Measurements from ENCODE around the gene AMH.
A peak's percentile ranks its signal among the peaks of the same experiment; 100 is the strongest.

The AMH gene

DNA sequence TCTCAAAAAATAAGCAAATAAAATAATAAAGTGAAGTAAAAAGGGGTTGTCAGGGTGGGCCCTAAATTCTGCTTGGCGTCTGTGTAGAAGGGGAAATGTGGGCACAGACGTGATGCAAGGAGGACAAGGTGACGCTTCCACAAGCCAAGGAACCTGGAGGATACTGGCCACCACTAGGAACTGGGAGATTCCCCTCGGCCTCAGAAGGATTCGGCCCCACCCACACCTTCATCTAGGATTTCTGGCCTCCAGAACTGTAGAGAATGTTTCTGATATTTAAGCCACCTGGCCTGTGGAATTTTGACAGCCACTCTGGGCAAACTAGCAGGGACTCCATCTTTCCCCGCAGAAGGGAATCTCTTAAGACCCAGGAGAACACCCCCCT lies 14.1 kb upstream of the AMH start:
- TF ChIP-seq, protein P1, sequence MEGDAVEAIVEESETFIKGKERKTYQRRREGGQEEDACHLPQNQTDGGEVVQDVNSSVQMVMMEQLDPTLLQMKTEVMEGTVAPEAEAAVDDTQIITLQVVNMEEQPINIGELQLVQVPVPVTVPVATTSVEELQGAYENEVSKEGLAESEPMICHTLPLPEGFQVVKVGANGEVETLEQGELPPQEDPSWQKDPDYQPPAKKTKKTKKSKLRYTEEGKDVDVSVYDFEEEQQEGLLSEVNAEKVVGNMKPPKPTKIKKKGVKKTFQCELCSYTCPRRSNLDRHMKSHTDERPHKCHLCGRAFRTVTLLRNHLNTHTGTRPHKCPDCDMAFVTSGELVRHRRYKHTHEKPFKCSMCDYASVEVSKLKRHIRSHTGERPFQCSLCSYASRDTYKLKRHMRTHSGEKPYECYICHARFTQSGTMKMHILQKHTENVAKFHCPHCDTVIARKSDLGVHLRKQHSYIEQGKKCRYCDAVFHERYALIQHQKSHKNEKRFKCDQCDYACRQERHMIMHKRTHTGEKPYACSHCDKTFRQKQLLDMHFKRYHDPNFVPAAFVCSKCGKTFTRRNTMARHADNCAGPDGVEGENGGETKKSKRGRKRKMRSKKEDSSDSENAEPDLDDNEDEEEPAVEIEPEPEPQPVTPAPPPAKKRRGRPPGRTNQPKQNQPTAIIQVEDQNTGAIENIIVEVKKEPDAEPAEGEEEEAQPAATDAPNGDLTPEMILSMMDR (IDR thresholded peaks at IDR 0.05) = no peak

DNA sequence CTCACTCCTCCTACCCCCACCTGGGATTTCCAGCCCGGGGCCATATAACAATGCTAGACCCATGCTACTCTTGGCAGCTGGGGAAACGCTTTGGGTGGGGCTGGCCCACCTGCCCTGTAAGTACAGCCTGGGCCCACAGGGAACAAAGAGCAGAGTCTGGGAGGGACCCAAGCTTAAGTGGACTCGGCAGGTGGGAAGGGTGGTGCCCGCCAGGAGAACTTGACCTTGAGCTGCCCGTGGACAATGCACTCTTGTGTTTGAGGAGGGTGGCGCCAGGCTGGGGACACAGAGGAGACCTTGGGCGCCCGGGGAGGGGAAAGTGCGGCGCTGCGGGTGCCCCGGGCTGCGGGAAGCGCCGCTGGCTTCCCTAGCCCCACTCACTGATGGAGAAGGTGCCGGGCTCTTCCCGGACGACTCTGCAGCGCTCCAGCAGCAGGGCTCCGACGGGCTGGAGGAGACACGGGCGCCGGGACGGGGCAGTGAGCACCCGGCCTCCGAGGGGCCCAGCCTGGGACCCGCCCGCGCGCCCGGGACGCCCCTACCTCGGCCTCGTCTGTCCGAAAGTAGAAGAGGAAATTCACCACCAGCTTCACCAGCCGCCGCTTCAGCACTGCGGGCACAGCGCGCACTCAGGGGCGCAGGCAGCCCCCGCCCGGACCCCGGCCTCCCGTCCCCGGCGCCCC lies 13.6 kb upstream of the AMH start:
- TF ChIP-seq, protein P1 (IDR thresholded peaks at IDR 0.05) = no peak

DNA sequence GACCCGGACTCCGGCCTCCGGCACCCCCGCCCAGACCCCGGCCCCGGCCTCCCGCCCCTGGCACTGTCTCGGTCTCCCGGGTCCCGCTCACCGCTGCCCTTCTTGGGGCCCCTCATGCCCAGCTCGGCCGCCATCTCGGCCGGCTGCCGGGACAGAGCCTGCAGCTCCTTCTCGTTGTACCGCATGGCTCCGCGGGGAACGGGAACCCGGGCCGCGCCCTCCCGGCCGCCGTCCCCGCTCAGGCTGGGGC lies 13.1 kb upstream of the AMH start:
- TF ChIP-seq, protein P1 (IDR thresholded peaks at IDR 0.05) = no peak

DNA sequence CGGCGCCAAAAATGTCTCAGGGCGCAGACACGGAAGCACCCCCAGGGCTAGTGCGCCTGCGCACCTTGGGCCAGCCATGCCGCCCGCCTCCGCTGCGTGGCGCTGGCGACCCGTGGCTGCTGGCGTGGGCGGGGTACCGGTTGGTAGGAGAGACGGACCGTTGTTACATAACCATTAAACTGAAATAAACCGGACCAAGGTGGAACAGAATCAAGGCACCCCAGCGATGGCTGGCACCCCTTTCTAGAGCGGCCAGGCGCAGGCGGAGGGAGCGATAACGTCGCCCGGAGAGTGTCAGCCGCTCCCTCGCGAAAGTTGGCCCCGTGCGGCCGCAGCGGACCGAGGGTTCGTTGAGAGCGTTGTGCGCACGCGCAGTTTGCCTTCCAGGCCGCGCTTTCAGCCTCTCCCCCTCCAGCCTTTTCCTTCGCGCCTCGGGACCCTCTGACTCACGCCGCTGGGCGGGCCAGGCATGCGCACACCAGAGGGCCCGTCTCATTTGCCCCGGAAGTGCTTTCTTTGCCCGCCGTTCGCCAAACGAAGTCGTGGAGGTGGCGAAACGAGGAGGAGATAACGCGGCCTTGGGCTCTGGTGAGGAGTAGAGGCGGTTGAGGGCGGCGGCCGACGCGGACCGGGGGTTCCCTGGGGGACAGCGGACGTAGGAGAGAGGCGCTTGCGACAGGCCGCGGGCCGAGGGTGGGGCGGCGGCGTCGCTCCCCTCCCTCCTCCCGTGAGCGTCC lies 12.6 kb upstream of the AMH start, which contains the start of the genes PLEKHJ1 and SF3A2:
PLEKHJ1 (minus strand) TSS at position 16 of the 737 bp plus-strand sequence. CDS start 81 bp downstream, outside the sequence.
SF3A2 (plus strand) TSS at position 511 of the 737 bp plus-strand sequence. CDS start 6,595 bp downstream, outside the sequence.
- TF ChIP-seq, protein P1 (IDR thresholded peaks at IDR 0.05) = peak; percentile 99

DNA sequence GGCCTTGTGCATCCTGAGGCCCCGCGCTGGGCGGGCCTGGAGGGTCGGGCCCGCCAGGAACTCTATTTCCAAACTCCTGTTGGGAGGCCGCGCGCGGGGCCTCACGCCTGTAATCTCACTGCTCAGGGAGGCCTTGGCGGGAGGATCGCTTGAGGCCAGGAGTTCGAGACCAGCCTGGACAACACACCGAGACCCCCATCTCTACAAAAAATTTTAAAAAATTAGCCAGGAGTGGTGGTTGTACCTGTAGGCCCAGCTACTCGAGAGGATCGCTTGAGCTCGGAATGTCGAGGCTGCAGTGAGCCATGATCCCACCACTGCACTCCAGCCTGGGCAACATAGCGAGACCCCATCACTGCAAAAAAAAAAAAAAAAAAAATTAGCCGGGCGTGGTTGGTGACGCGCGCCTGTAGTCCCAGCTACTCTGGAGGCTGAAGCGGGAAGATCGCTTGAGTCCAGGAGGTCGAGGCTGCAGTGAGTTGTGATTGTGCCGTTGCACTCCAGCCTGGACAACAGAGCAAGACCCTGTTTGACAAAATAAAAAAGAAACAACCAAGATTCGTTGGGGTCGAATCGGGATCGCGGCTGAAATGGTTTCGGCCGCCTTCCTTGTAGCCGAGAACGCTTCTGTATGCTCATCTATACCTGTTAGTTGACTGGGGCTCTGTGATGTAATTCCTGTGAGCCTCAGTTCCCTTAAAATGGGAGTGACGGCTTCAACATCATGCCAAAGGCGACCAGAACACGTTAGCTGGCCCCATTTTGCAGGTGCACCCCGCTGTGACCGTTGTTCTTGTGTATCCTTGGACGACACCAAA lies 11.9 kb upstream of the AMH start:
- TF ChIP-seq, protein P1 (IDR thresholded peaks at IDR 0.05) = no peak

DNA sequence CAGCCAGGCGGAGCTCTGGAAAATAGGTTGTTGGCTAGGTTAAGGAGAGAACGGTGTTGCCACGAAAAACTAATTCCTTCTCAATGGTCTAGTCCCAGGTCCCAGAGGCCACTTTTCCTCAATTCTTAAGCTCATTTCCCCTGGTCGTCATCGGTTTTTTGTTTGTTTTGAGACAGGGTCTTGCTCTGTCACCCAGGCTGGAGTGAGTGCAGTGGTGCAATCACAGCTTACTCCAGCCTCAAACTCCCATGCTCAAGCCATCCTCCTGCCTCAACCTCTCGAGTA lies 11.3 kb upstream of the AMH start:
- TF ChIP-seq, protein P1 (IDR thresholded peaks at IDR 0.05) = no peak

DNA sequence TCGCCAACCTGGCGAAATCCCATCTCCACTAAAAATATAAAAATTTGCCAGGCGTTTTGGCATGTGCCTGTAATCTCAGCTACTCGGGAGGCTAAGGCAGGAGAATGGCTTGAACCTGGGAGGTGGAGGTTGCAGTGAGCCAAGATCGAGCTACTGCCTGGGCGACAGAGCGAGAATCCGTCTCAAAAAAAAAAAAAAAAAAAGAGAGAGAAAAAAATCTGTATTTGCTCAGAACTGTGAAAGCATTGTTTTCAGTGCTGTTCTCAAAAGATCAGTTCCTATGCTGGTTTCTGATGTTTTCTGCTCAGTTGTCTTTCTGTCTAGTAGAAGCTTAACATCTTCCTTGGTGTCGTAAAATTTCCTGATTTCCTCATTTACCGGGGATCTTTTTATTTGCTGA lies 9.9 kb upstream of the AMH start:
- TF ChIP-seq, protein P1 (IDR thresholded peaks at IDR 0.05) = no peak
